22Rv1 (cell line): ENCODE data around the gene OR14A16.

Experiments used
- H3K27ac ChIP-seq: fragments of 450-650 bp; 2 replicates; pipeline ENCODE4 v1.5.1; 2017
- CTCF ChIP-seq: fragments of 450-650 bp; IDR thresholded peaks from 2 replicates; pipeline ENCODE4 v1.5.1; 2017; ENCODE audit warnings: mild to moderate bottlenecking
- ZFX ChIP-seq: fragments of 450-650 bp; IDR thresholded peaks from 2 replicates; pipeline ENCODE4 v1.6.1; 2017; ENCODE audit warnings: antibody characterized with exemption, borderline replicate concordance

Gene OR14A16

GRCh38 chr1:247840818-247841217, 16.9 kb upstream of the OR14A16 start:
- no peak overlapping the region for H3K27ac ChIP-seq
- TF ChIP-seq CTCF = no peak
- no peak for TF ChIP-seq ZFX

GRCh38 chr1:247833601-247834000, 9.7 kb upstream of the OR14A16 start:
- TF ChIP-seq CTCF (no peak), ZFX (no peak)
- no peak overlapping the region for H3K27ac ChIP-seq

GRCh38 chr1:247829656-247830055, 5.7 kb upstream of the OR14A16 start:
- no peak for TF ChIP-seq ZFX
- no peak for TF ChIP-seq CTCF
- H3K27ac ChIP-seq = no peak overlapping the region

GRCh38 chr1:247825362-247825761, 1.4 kb upstream of the OR14A16 start:
- H3K27ac ChIP-seq = no peak overlapping the region
- TF ChIP-seq ZFX (no peak), CTCF (no peak)

GRCh38 chr1:247822060-247822459, 1.9 kb downstream of the OR14A16 start:
- H3K27ac ChIP-seq = no peak overlapping the region
- TF ChIP-seq ZFX = no peak
- TF ChIP-seq CTCF = no peak

GRCh38 chr1:247812637-247813036, 11.3 kb downstream of the OR14A16 start:
- H3K27ac ChIP-seq = no peak overlapping the region

GRCh38 chr1:247797518-247797917, 26.4 kb downstream of the OR14A16 start:
- TF ChIP-seq CTCF = no peak
- TF ChIP-seq ZFX = no peak
- no peak overlapping the region for H3K27ac ChIP-seq

More at GRCh38 chr1:247812637-247813036, 11.3 kb downstream of the OR14A16 start:
- TF ChIP-seq ZFX (no peak), CTCF (no peak)
